HG03558 (cell line): ENCODE results near the gene CYP2D6.

Source experiments
- ATAC-seq: cut with Tn5 transposase; IDR thresholded peaks from one replicate; pipeline ENCODE4 v1.9.1; 2021; ENCODE audit warnings: moderate number of reproducible peaks; ENCODE audit not compliant: unreplicated experiment; ENCODE audit errors: extremely low read depth

The CYP2D6 gene

DNA sequence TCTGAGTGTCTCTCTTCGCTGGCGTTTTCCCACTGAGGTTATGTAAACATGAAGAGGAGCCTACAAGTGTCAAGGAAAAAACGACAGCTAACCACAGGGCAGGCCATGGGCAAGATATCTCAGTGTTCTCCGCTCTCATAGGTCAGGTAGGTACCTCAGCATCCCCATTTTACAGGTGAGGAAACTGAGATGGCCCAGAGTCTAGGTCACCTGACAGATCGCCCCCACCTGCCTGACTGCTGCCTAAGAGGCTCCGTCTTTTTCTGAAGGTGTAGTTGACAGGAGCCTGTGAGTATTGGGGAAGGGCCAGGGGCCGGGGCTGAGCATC lies 39.2 kb downstream of the CYP2D6 start:
- no peak for ATAC-seq

DNA sequence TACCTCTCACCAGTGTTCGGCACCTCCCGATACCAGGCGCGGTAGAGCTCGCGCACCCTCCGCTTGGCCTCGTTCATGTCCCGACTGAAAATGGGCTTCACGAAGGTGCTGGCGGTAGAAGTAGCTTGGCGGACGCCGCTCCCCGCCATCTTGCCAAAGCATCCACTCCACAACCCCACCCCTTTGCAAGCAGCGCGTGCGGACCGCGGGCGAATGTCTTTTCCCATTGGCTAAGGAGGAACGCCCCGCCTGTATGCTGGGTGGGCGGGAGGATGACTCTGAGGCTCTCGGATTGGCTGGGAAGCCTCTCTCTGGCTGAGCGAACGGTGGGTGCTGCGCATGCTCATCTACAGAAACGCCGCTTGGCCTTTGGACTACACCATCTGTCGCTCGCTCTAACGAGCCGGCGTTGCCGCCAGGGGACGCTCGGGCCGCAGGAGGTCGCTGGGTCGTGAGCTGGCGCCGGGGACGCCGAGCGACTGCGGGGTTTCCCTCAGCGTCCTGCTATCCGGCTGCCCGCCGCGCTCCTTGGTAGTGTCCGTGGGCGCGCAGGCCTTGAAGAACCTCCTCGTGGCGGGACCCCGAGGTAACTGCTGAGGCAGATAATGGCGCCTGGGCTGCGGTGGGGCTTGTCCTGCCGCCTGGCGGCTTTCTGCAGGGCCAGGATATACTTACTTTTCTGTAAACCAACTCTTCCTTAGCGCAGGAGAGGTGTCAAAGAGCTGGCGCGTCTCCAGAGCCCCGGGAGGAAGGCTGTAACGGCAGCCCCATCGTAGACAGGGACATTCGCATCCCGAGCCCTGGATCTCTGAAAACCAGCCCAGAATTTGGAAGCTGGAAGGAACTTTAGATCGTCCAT lies 39.8 kb downstream of the CYP2D6 start, which contains the start of gene NDUFA6:
NDUFA6 (minus strand) TSS at position 177 of the 859 bp plus-strand sequence; CDS start at position 149, 28 bp downstream.
- peak; percentile 73 for ATAC-seq

GRCh38 chr22:42086051-42086450 lies 44.6 kb downstream of the CYP2D6 start:
- ATAC-seq = no peak

- ATAC-seq = no peak
Measured at GRCh38 chr22:42084874-42085273, 45.7 kb downstream of the CYP2D6 start.

- no peak for ATAC-seq
Measured at GRCh38 chr22:42083119-42083518, 47.5 kb downstream of the CYP2D6 start.

GRCh38 chr22:42080287-42080686 lies 50.3 kb downstream of the CYP2D6 start:
- no peak for ATAC-seq

GRCh38 chr22:42079319-42080251 lies 51.0 kb downstream of the CYP2D6 start, which contains the start of gene SMDT1:
TSS of gene SMDT1 (plus strand) at chr22:42079700. CDS start at chr22:42079769, 69 bp downstream.
- ATAC-seq = peak; percentile 60

- ATAC-seq = no peak
Measured at GRCh38 chr22:42078469-42079318, 51.9 kb downstream of the CYP2D6 start.

DNA sequence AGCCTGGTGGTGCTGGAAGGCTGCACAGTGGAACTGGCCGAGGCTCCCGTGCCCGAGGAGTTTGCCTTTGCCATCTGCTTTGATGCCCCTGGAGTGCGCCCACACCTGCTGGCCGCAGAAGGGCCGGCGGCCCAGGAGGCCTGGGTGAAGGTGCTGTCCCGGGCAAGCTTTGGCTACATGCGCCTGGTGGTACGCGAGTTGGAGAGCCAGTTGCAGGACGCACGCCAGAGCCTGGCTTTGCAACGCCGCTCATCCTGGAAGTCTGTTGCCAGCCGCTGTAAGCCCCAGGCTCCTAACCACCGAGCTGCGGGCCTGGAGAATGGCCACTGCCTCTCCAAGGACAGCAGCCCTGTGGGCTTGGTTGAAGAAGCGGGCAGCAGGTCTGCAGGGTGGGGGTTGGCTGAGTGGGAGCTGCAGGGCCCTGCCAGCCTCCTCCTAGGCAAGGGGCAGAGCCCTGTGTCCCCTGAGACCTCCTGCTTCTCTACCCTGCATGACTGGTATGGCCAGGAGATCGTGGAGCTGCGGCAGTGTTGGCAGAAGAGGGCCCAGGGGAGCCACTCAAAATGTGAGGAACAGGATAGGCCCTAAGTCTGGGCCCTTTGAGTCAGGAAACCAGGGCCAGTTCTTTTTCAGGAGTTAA lies 53.0 kb downstream of the CYP2D6 start:
- ATAC-seq = no peak

- no peak for ATAC-seq
Measured at GRCh38 chr22:42076764-42077485, 53.7 kb downstream of the CYP2D6 start.
